Heart right ventricle (tissue), 16 donors: Measurements from ENCODE around the gene IL16. TPM values are rescaled to one million over a fixed set of nuclear protein-coding genes. Genes with fewer than 3 reads are reported as not detected.

ENCODE experiments used
- ATAC-seq, 8 donors: fragments of 200-7000 bp; cut with Tn5 transposase; one replicate each; pipeline ENCODE4 v1.9.1; 2020; ENCODE audit warnings: mild to moderate bottlenecking in 8 of 8, moderate library complexity in 8 of 8, moderate number of reproducible peaks in 1 of 8
- DNase-seq, 2 donors: peaks; one replicate each; pipeline ENCODE4 v3.0.0-alpha.2; 2020
- H3K27ac ChIP-seq, 10 donors: fragments of 200-600 bp; sonication (generic) in 2 of 10; one replicate each; pipeline versions ENCODE4 v1.5.0 to v1.8.0; 2020 to 2022; ENCODE audit warnings: mild to moderate bottlenecking in 3 of 10
- H3K27me3 ChIP-seq, 7 donors: fragments of 200-600 bp; one replicate each; pipeline ENCODE4 v1.8.0; 2021 to 2022; ENCODE audit warnings: mild to moderate bottlenecking in 2 of 7
- H3K36me3 ChIP-seq, 9 donors: fragments of 200-600 bp; sonication (generic) in 1 of 9; one replicate each; pipeline versions ENCODE4 v1.5.0 to v1.8.0; 2020 to 2022; ENCODE audit warnings: mild to moderate bottlenecking in 2 of 9
- H3K4me1 ChIP-seq, 9 donors: fragments of 200-600 bp; sonication (generic) in 1 of 9; one replicate each; pipeline versions ENCODE4 v1.5.0 to v1.8.0; 2020 to 2022; ENCODE audit warnings: mild to moderate bottlenecking in 4 of 9
- H3K4me3 ChIP-seq, 10 donors: fragments of 200-600 bp; sonication (generic) in 2 of 10; one replicate each; pipeline versions ENCODE4 v1.5.0 to v1.8.0; 2020 to 2022; ENCODE audit warnings: mild to moderate bottlenecking in 7 of 10, moderate library complexity in 2 of 10
- H3K9me3 ChIP-seq, 11 donors: fragments of 200-600 bp in 10 of 11; sonication (generic) in 2 of 11; one replicate each; pipeline versions ENCODE4 v1.5.0 to v1.8.0; 2013 to 2022; ENCODE audit warnings: mild to moderate bottlenecking in 2 of 11, control low read depth in 1 of 11, moderate library complexity in 1 of 11
- CTCF ChIP-seq, 9 donors: fragments of 200-600 bp; sonication (generic) in 2 of 9; IDR thresholded peaks; one replicate each; pipeline versions ENCODE4 v1.5.0 to v1.8.0; 2021 to 2022; ENCODE audit warnings: antibody characterized with exemption in 9 of 9, mild to moderate bottlenecking in 5 of 9, moderate library complexity in 1 of 9
- WGBS, 2 donors: extraction: QIAGEN DNeasy Blood & Tissue Kit; methylation state at CpG; one replicate each; pipeline ENCODE4 v1.1.7; 2013; ENCODE audit warnings: inconsistent platforms in 1 of 2; 5-methylcytosine and 5-hydroxymethylcytosine counted together
- intact Hi-C, 10 donors: fragments of 100-400 bp; cut with DNase I; formaldehyde crosslinking; loops; one replicate each; pipeline versions ENCODE4 v1.11.1 to v1.14.2; 2022
- polyA plus RNA-seq, 2 donors: library from polyadenylated mRNA; stranded (reverse); fragments of 200-250 nt; gene quantifications; one replicate each; pipeline ENCODE4 v1.2.3, GENCODE V29; 2013
- total RNA-seq, 10 donors: library from RNA; stranded (reverse); fragmentation: NEBNext Ultra II Directional in 3 of 10; extraction: Animal tissue kit (Norgen Biotek cat#: 25700) in 3 of 10; gene quantifications; one replicate each; pipeline versions ENCODE4 v1.2.1 to v1.2.4, GENCODE V29; 2021 to 2023
- donor health status: Arrhythmogenic right ventricular cardiomyopathy.
- donor health status: ischemic (EF 13 %, LVEDD 7.1; RV severe dilation, severe dysfunction).
- donor health status: healthy with polysubstance abuse.
- donor health status: DM: no; HTN: yes; CAD: no.
- donor health status: DM: no; HTN: no; CAD: no.
- donor health status: ischemic (EF 25% LVEDD 6.9; RV normal size, moderate dysfunction).
- donor health status: ischemic (EF 25% LVEDD 5.7; RV mildly dilated, moderate dysfunction).
- donor health status: healthy.
- donor health status: DM: yes; HTN: yes; CAD: no.
- donor health status: Ischemic cardiomyopathy.
- donor health status: ischemic (EF 35%, LVEDD 5.7; RV mildly dilated, moderate dysfunction).
- donor health status: nonischemic (EF 11% LVEDD 7.7; RV severe dilation, severe dysfunction).
- donor health status: DM: yes; HTN: yes; CAD: no.
- donor health status: PGD.
- donor health status: ischemic (EF 29% LVEDD 5.4; RV normal size, mild dysfunction).
- donor health status: nonischemic (EF 23%, LVEDD 6.1; RV moderate dilation, normal function).

The IL16 gene
- total and polyA plus RNA-seq, 12 donors = 3.3 to 13.1 (median 4.2) TPM

- Histone ChIP-seq H3K9me3 (no peaks in the 10 kb centered on the region), H3K4me1 (peaks cover 0 to 64% (median 10%) of the 10 kb centered on the region in 9 donors), H3K27ac (no peak overlapping the region), H3K27me3 (no peaks in the 10 kb centered on the region), H3K4me3 (no peak overlapping the region), H3K36me3 (peaks cover 0 to 53% (median 0%) of the 10 kb centered on the region in 9 donors)
- 82 to 83% methylated on average over 4 of the region's 4 CpGs for WGBS, 2 donors
- DNase-seq (no peak), ATAC-seq (no peak)
- TF ChIP-seq CTCF (IDR thresholded peaks at IDR 0.05) = no peak
- intact Hi-C loops = loop anchor here in 3 of 10 donors (5.0 to 10.0 kb wide), 3 partner anchors 45 to 97 kb away; no protein-coding TSS in a partner anchor
Measured at GRCh38 chr15:81289910-81290309, 93.2 kb downstream of the IL16 start.

DNA sequence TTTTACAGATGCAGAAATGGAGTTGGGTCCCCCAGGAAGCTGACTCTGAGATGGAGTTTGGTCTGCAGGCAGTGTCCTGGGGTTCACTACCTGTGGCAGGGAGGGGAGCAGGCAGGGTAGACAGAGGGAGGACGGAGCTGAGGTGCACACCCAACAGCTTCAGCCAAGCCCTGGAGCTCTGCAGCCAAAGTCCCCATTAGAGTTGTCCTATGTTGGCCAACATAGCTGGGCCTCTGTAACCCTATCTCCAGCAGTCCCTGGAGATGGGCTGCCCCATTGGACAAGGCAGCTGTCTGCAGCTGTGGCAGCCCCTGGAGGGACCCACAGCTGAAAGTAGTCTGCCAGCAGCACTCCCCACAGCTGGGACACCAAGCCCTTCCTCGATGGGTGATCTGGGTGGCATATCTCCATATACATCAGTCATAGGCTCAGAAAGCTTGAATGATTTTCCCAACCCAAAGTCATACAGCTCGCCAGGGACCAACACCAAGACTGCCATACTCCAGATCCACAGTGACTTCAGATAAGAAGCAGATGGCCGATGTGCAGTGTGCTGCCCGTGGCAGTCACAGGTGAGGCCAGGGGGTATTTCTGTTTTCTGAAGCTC, 95.3 kb downstream of the IL16 start:
- ATAC-seq (no peak), DNase-seq (no peak)
- peak overlapping the region in 1 of 10 donors; percentile 34 for H3K4me3 ChIP-seq
- no peaks in the 10 kb centered on the region for H3K9me3 ChIP-seq
- H3K27me3 ChIP-seq = no peaks in the 10 kb centered on the region
- no peak for TF ChIP-seq CTCF (IDR thresholded peaks at IDR 0.05)
- H3K4me1 ChIP-seq = peaks cover 6 to 64% (median 31%) of the 10 kb centered on the region in 9 donors
- H3K36me3 ChIP-seq = peaks cover 0 to 33% (median 0%) of the 10 kb centered on the region in 9 donors
- WGBS, 2 donors = 73 to 79% methylated on average over 5 of the region's 5 CpGs
- H3K27ac ChIP-seq = peak overlapping the region in 1 of 10 donors; percentile 92
- intact Hi-C loops = loop anchor here in 2 of 10 donors (5.0 kb wide), 2 partner anchors 45 to 95 kb away; no protein-coding TSS in a partner anchor

DNA sequence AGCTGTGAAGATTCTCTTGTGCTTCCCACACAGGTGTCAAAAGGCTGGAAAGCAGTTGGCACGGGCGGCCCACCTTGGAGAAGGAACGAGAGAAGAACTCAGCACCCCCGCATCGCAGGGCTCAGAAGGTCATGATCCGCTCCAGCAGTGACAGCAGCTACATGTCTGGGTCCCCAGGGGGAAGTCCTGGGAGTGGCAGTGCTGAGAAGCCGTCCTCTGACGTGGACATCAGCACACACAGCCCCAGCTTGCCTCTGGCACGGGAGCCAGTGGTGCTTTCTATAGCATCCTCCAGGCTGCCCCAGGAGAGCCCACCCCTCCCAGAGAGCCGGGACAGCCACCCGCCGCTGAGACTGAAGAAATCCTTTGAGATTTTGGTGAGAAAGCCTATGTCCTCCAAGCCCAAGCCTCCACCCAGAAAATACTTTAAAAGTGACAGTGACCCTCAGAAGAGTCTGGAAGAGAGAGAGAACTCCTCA, 95.9 kb downstream of the IL16 start:
- no peak for TF ChIP-seq CTCF (IDR thresholded peaks at IDR 0.05)
- no peak for DNase-seq
- H3K27me3 ChIP-seq = no peaks in the 10 kb centered on the region
- ATAC-seq = peak in 3 of 8 donors; percentile 21 to 30 (median 27)
- peaks cover 6 to 64% (median 32%) of the 10 kb centered on the region in 9 donors for H3K4me1 ChIP-seq
- peak overlapping the region in 1 of 10 donors; percentile 92 for H3K27ac ChIP-seq
- peak overlapping the region in 1 of 10 donors; percentile 34 for H3K4me3 ChIP-seq
- WGBS, 2 donors = 74 to 79% methylated on average over 12 of the region's 12 CpGs
- H3K9me3 ChIP-seq = no peaks in the 10 kb centered on the region
- peaks cover 0 to 31% (median 0%) of the 10 kb centered on the region in 9 donors for H3K36me3 ChIP-seq
- intact Hi-C loops = loop anchor here in 2 of 10 donors (5.0 kb wide), 2 partner anchors 45 to 95 kb away; no protein-coding TSS in a partner anchor

DNA sequence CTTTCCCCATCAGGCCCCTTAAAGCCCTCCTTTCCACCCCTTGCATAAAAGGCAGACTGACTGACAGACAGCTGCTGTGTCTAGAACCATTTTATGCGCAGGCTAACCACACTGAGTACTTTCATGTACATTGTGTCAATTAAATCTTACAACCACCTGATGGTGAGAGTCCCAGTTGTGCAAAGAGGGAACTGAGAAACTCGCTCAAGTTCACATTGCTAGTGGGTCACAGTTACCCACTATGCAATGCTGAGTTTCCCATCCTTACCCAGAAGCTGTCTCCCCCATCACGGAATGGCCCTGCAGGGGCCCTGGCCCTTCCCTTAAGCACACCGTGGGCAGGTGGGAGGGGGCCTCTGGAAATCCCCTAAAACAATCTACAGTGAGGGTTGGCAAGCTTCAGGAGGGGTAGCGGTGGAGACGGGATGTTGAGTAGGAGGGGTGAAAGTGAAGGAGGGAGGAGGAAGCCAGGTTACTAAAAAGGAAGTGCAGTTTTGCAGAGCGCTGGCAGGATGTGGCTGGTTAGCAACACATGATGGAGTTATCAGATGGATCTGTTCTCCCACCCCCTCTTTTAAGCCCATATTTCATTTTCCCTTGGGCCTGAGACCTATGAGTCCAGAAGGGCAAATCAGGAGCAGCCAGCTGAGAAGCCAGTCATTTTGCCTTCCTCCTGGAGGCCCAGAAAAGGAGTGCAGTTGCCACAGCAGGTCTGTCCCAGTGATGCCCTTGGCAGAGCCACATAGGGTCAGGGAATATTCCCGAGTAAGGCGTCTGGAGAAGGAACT, 97.2 kb downstream of the IL16 start:
- WGBS, 2 donors = 60 to 63% methylated on average over 9 of the region's 9 CpGs
- Histone ChIP-seq H3K9me3 (no peaks in the 10 kb centered on the region), H3K4me1 (peaks cover 6 to 76% (median 32%) of the 10 kb centered on the region in 9 donors), H3K4me3 (peak overlapping the region in 1 of 10 donors; percentile 34), H3K36me3 (peaks cover 0 to 24% (median 0%) of the 10 kb centered on the region in 9 donors), H3K27ac (peak overlapping the region in 6 of 10 donors; percentile 19 to 92 (median 40)), H3K27me3 (no peaks in the 10 kb centered on the region)
- TF ChIP-seq CTCF (IDR thresholded peaks at IDR 0.05) = no peak
- DNase-seq = no peak
- intact Hi-C loops = loop anchor here in 2 of 10 donors (5.0 kb wide), 2 partner anchors 43 to 93 kb away; no protein-coding TSS in a partner anchor
- peak in 4 of 8 donors; percentile 25 to 50 (median 38) for ATAC-seq
